ENCODE results near the gene EFR3B. TPM values are rescaled to one million over a fixed set of nuclear protein-coding genes. Genes with fewer than 3 reads are reported as not detected.

Gene EFR3B
- total RNA-seq, 1 donor from 2014 or later, result 14.7 TPM

DNA sequence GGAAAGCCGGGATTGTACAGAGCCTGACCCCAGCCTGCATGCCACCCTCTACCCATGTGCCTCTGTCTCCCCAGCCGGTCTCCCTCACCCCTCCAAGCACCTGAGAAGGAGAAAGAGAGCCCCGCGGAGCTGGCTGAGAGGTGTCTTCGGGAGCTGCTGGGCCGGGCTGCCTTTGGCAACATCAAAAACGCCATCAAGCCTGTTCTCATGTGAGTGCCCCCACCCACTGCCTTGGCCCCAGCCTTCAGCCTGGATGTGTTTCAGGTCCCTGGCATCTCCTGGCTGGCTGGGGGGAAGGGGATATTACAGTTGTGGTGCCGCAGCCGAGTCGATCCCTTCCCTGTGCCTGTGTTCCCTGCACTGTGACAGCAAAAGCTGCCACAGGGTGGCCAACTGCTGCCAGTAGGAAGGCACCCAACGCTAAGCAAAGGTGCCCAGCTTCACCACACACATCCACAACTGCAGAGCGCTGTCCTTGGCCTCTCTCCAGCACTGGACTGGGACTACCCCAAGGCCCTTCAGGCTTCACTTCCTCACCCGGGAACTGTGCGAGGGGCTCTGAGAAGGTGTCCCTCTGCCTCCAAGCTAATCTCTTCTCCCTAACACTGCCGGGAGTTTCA lies 88.1 kb downstream of the EFR3B start:
- no peaks in the 10 kb centered on the region for H3K27me3 ChIP-seq (ENCODE audit: insufficient read depth, low read length)
- H2AFZ ChIP-seq (ENCODE audit: low read depth, low read length), result no peak overlapping the region
- FAIRE-seq, result no peak
- Mint-ChIP-seq H3K36me3 (ENCODE audit: low read depth, unreplicated experiment) (peaks cover 6% of the 10 kb centered on the region), H3K4me3 (ENCODE audit: unreplicated experiment) (no peak overlapping the region), H3K4me1 (ENCODE audit: low read depth, unreplicated experiment) (peaks cover 6% of the 10 kb centered on the region), H3K27ac (ENCODE audit: unreplicated experiment) (no peak overlapping the region), H3K9me3 (ENCODE audit: unreplicated experiment) (no peaks in the 10 kb centered on the region), H3K27me3 (ENCODE audit: low read depth, unreplicated experiment) (peaks cover 10% of the 10 kb centered on the region)
- no peak overlapping the region for H3K4me3 ChIP-seq (ENCODE audit: insufficient read depth, low read depth, low read length)
- H3K9ac ChIP-seq (ENCODE audit: low read length), result no peak overlapping the region
- H3K79me2 ChIP-seq (ENCODE audit: insufficient read depth, low read length), result no peaks in the 10 kb centered on the region
- no peaks in the 10 kb centered on the region for H3K36me3 ChIP-seq (ENCODE audit: insufficient read depth, low read length)
- no peaks in the 10 kb centered on the region for H3K9me3 ChIP-seq (ENCODE audit: insufficient read depth, low read depth, low read length)
- DNase-seq (ENCODE audit: low read depth), result no peak
- no peaks in the 10 kb centered on the region for H3K4me1 ChIP-seq (ENCODE audit: insufficient read depth, low read length)
- no peaks in the 10 kb centered on the region for H4K20me1 ChIP-seq (ENCODE audit: insufficient read depth, low read length)
- H3K4me2 ChIP-seq (ENCODE audit: low read length), result no peak overlapping the region
- no peak overlapping the region for H3K27ac ChIP-seq (ENCODE audit: low read depth, low read length)
- TF ChIP-seq CTCF (IDR thresholded peaks at IDR 0.05; ENCODE audit: insufficient read depth, low read depth, low read length), result no peak
- TF ChIP-seq EZH2 (IDR thresholded peaks at IDR 0.05; ENCODE audit: insufficient read depth, low read length), result no peak

GRCh38 chr2:25131253-25131566 lies 89.3 kb downstream of the EFR3B start:
- Histone ChIP-seq H4K20me1 (ENCODE audit: insufficient read depth, low read length) (no peaks in the 10 kb centered on the region), H3K4me3 (ENCODE audit: insufficient read depth, low read depth, low read length) (no peak overlapping the region), H3K4me2 (ENCODE audit: low read length) (no peak overlapping the region), H2AFZ (ENCODE audit: low read depth, low read length) (no peak overlapping the region), H3K27me3 (ENCODE audit: insufficient read depth, low read length) (no peaks in the 10 kb centered on the region), H3K79me2 (ENCODE audit: insufficient read depth, low read length) (no peaks in the 10 kb centered on the region), H3K27ac (ENCODE audit: low read depth, low read length) (no peak overlapping the region), H3K36me3 (ENCODE audit: insufficient read depth, low read length) (no peaks in the 10 kb centered on the region), H3K9me3 (ENCODE audit: insufficient read depth, low read depth, low read length) (no peaks in the 10 kb centered on the region), H3K4me1 (ENCODE audit: insufficient read depth, low read length) (no peaks in the 10 kb centered on the region), H3K9ac (ENCODE audit: low read length) (no peak overlapping the region)
- FAIRE-seq, result no peak
- no peak overlapping the region for H3K4me3 Mint-ChIP-seq (ENCODE audit: unreplicated experiment)
- peaks cover 13% of the 10 kb centered on the region for H3K27me3 Mint-ChIP-seq (ENCODE audit: low read depth, unreplicated experiment)
- TF ChIP-seq CTCF (IDR thresholded peaks at IDR 0.05; ENCODE audit: insufficient read depth, low read depth, low read length) (no peak), EZH2 (IDR thresholded peaks at IDR 0.05; ENCODE audit: insufficient read depth, low read length) (no peak)
- H3K36me3 Mint-ChIP-seq (ENCODE audit: low read depth, unreplicated experiment), result peaks cover 16% of the 10 kb centered on the region
- H3K9me3 Mint-ChIP-seq (ENCODE audit: unreplicated experiment), result peaks cover 4% of the 10 kb centered on the region
- peaks cover 6% of the 10 kb centered on the region for H3K4me1 Mint-ChIP-seq (ENCODE audit: low read depth, unreplicated experiment)
- DNase-seq (ENCODE audit: low read depth), result no peak
- H3K27ac Mint-ChIP-seq (ENCODE audit: unreplicated experiment), result no peak overlapping the region

DNA sequence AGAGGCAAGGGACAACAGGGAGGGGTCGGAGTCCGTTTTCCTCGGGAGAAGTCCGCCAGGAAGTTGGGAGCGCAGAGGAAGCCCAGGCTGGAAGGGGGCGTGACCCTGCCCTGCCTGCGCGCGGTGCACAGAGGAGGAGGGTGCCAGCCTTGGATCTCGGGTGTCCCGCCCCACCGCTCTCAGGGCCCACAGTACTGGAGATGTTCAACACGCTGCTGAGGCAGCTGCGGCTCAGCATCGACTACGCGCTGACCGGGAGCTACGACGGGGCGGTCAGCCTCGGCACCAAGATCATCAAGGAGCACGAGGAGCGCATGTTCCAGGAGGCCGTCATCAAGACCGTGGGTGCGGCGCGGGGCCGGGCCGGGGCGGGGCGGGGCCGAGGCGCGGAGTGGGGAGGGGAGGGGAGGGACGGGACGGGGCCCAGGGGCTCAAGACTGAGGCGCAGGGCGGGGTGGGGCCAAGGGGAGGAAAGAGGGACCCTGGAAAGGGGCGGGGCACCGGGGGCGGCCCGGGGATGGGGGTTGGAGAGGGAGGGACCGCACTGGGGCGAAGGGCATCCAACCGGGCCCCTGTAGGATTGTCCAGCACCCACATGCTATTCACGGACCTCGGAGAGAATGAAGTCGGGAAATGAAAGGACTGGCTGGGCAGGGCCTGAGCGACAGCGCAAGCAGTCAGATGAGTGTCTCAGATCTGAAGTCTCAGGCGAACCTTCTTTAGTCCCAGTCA lies 89.9 kb downstream of the EFR3B start:
- Mint-ChIP-seq H3K4me3 (ENCODE audit: unreplicated experiment) (no peak overlapping the region), H3K9me3 (ENCODE audit: unreplicated experiment) (peaks cover 4% of the 10 kb centered on the region), H3K4me1 (ENCODE audit: low read depth, unreplicated experiment) (peaks cover 6% of the 10 kb centered on the region), H3K27me3 (ENCODE audit: low read depth, unreplicated experiment) (peaks cover 13% of the 10 kb centered on the region), H3K36me3 (ENCODE audit: low read depth, unreplicated experiment) (peaks cover 19% of the 10 kb centered on the region), H3K27ac (ENCODE audit: unreplicated experiment) (no peak overlapping the region)
- FAIRE-seq (no peak), DNase-seq (ENCODE audit: low read depth) (no peak)
- no peaks in the 10 kb centered on the region for H3K4me1 ChIP-seq (ENCODE audit: insufficient read depth, low read length)
- no peak overlapping the region for H3K27ac ChIP-seq (ENCODE audit: low read depth, low read length)
- no peak overlapping the region for H2AFZ ChIP-seq (ENCODE audit: low read depth, low read length)
- H3K4me3 ChIP-seq (ENCODE audit: insufficient read depth, low read depth, low read length), result no peak overlapping the region
- no peaks in the 10 kb centered on the region for H3K79me2 ChIP-seq (ENCODE audit: insufficient read depth, low read length)
- no peaks in the 10 kb centered on the region for H3K36me3 ChIP-seq (ENCODE audit: insufficient read depth, low read length)
- no peak overlapping the region for H3K9ac ChIP-seq (ENCODE audit: low read length)
- H3K4me2 ChIP-seq (ENCODE audit: low read length), result no peak overlapping the region
- no peaks in the 10 kb centered on the region for H3K27me3 ChIP-seq (ENCODE audit: insufficient read depth, low read length)
- H3K9me3 ChIP-seq (ENCODE audit: insufficient read depth, low read depth, low read length), result no peaks in the 10 kb centered on the region
- no peak for TF ChIP-seq CTCF (IDR thresholded peaks at IDR 0.05; ENCODE audit: insufficient read depth, low read depth, low read length)
- no peak for TF ChIP-seq EZH2 (IDR thresholded peaks at IDR 0.05; ENCODE audit: insufficient read depth, low read length)
- H4K20me1 ChIP-seq (ENCODE audit: insufficient read depth, low read length), result no peaks in the 10 kb centered on the region
